ENCODE measurements around the gene CDKN2AIP. TPM values are rescaled to one million over a fixed set of nuclear protein-coding genes. Genes with fewer than 3 reads are reported as not detected.
"Not testable (repeated sequence)": the region's sequence is repeated elsewhere in the genome, so short reads cannot be mapped to it uniquely, and the experiment has no call there.

Gene CDKN2AIP
- total and polyA plus RNA-seq, 4 donors = 17.1 to 27.5 (median 21.2) TPM

DNA sequence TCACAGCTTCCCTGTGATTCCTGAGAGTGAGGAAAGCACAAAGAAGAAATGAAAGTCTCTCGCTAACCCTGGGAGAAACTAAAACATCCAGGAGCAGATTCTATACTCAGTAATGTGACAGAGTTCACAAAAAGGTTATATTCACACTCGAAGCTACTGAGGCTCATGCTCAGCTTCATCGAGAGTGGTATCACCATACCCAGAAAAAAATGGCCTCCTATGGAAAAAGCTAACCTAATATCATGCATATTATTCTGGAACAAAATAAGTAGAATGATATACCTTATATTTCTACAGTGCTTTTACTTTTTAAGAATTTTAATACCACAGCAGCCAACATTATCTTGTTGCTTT lies 13.5 kb upstream of the CDKN2AIP start:
- Histone ChIP-seq H3K9me3 (ENCODE audit: control insufficient read depth, insufficient read depth, low read length) (no peaks in the 10 kb centered on the region), H3K4me3 (ENCODE audit: low read depth, low read length) (no peak overlapping the region), H3K36me3 (ENCODE audit: control insufficient read depth, insufficient read depth, low read length) (no peaks in the 10 kb centered on the region), H3K4me1 (ENCODE audit: control insufficient read depth, insufficient read depth, low read length) (peaks cover 4% of the 10 kb centered on the region), H3K27me3 (ENCODE audit: control insufficient read depth, insufficient read depth, low read length) (no peaks in the 10 kb centered on the region), H3K27ac (ENCODE audit: low read depth, low read length) (peak overlapping the region; percentile 35)
- peak in 1 of 6 donors; percentile 9 for DNase-seq (ENCODE audit: low read depth in 4 of 6, low spot score in 6 of 6)
- 33% methylated on average over 1 of the region's 3 CpGs for WGBS (ENCODE audit: insufficient coverage)

DNA sequence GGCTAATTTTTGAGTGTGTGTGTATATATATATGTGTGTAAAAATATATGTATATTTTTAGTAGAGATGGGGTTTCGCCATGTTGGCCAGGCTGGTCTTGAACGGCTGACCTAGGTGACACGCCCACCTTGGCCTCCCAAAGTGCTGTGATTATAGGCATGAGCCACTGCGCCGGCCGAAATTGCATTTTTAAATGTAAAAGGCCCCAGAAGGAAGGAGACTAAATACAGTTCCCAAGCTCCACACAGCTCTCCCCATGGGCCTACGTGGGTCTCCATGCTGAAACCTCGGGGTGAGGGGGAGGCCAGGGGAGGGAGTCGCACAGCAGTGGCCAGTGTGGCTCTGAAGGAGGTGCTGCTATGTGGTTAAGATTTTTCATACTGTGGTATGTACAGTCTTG lies 12.8 kb upstream of the CDKN2AIP start:
- DNase-seq (ENCODE audit: low read depth in 4 of 6, low spot score in 6 of 6) = no peak
- WGBS (ENCODE audit: insufficient coverage) = 93% methylated on average over 6 of the region's 9 CpGs

DNA sequence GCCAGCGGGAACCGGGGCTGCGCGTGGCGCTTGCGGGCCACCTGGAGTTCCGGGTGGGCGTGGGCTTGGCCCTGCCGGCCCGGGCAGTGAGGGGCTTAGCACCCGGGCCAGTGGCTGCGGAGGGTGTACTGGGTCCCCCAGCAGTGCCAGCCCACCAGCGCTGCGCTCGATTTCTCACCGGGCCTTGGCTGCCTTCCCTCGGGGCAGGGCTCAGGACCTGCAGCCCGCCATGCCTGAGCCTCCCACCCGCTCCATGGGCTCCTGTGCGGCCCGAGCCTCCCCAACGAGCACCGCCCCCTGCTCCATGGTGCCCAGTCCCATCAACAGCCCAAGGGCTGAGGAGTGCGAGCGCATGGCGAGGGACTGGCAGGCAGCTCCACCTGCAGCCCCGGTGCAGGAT lies 11.3 kb upstream of the CDKN2AIP start:
- not testable (repeated sequence) for H3K4me1 ChIP-seq (ENCODE audit: control insufficient read depth, insufficient read depth, low read length); H3K27me3 ChIP-seq (ENCODE audit: control insufficient read depth, insufficient read depth, low read length); H3K9me3 ChIP-seq (ENCODE audit: control insufficient read depth, insufficient read depth, low read length); H3K4me3 ChIP-seq (ENCODE audit: low read depth, low read length); H3K36me3 ChIP-seq (ENCODE audit: control insufficient read depth, insufficient read depth, low read length); DNase-seq (ENCODE audit: low read depth in 4 of 6, low spot score in 6 of 6); H3K27ac ChIP-seq (ENCODE audit: low read depth, low read length)
- WGBS (ENCODE audit: insufficient coverage) = 82% methylated on average over 22 of the region's 27 CpGs

More for the DNA sequence above, 12.8 kb upstream of the CDKN2AIP start:
- H3K9me3 ChIP-seq (ENCODE audit: control insufficient read depth, insufficient read depth, low read length) = no peaks in the 10 kb centered on the region
- no peaks in the 10 kb centered on the region for H3K27me3 ChIP-seq (ENCODE audit: control insufficient read depth, insufficient read depth, low read length)
- no peak overlapping the region for H3K27ac ChIP-seq (ENCODE audit: low read depth, low read length)
- H3K4me1 ChIP-seq (ENCODE audit: control insufficient read depth, insufficient read depth, low read length) = peaks cover 4% of the 10 kb centered on the region
- no peaks in the 10 kb centered on the region for H3K36me3 ChIP-seq (ENCODE audit: control insufficient read depth, insufficient read depth, low read length)
- no peak overlapping the region for H3K4me3 ChIP-seq (ENCODE audit: low read depth, low read length)

- Histone ChIP-seq H3K27ac (ENCODE audit: low read depth, low read length) (no peak overlapping the region), H3K36me3 (ENCODE audit: control insufficient read depth, insufficient read depth, low read length) (no peaks in the 10 kb centered on the region), H3K9me3 (ENCODE audit: control insufficient read depth, insufficient read depth, low read length) (no peaks in the 10 kb centered on the region), H3K4me3 (ENCODE audit: low read depth, low read length) (no peak overlapping the region), H3K4me1 (ENCODE audit: control insufficient read depth, insufficient read depth, low read length) (peaks cover 4% of the 10 kb centered on the region), H3K27me3 (ENCODE audit: control insufficient read depth, insufficient read depth, low read length) (no peaks in the 10 kb centered on the region)
- no peak for DNase-seq (ENCODE audit: low read depth in 4 of 6, low spot score in 6 of 6)
- 92% methylated on average over 12 of the region's 15 CpGs for WGBS (ENCODE audit: insufficient coverage)
These were observed 10.2 kb upstream of the CDKN2AIP start for GRCh38 chr4:183434264-183434663.

- H3K27me3 ChIP-seq (ENCODE audit: control insufficient read depth, insufficient read depth, low read length) = no peaks in the 10 kb centered on the region
- no peak overlapping the region for H3K27ac ChIP-seq (ENCODE audit: low read depth, low read length)
- peaks cover 4% of the 10 kb centered on the region for H3K4me1 ChIP-seq (ENCODE audit: control insufficient read depth, insufficient read depth, low read length)
- peak in 2 of 6 donors; percentile 7 to 80 for DNase-seq (ENCODE audit: low read depth in 4 of 6, low spot score in 6 of 6)
- H3K9me3 ChIP-seq (ENCODE audit: control insufficient read depth, insufficient read depth, low read length) = no peaks in the 10 kb centered on the region
- WGBS (ENCODE audit: insufficient coverage) = no CpG with 5 or more reads among the region's 5 CpGs
- no peaks in the 10 kb centered on the region for H3K36me3 ChIP-seq (ENCODE audit: control insufficient read depth, insufficient read depth, low read length)
- no peak overlapping the region for H3K4me3 ChIP-seq (ENCODE audit: low read depth, low read length)
These were observed 9.7 kb upstream of the CDKN2AIP start for GRCh38 chr4:183434666-183435190.

DNA sequence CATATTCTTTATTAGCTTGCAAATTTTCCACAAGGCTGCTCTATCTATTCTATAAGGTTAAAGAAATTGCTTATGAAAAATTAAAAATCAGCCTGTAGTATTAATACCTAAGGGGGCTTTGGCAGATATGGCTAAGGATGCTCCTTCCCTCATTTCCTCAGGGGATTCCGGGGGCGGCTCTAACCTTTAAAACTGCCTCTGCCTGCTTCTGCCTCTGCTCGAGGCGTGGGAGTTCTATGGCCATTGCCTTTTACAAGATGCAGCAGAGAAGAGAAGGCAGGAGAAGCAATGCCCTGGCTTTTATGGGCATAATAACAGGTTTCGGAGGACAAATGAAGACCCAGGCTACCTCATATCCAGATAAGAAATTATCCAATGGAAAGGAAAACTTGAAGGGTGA lies 8.6 kb upstream of the CDKN2AIP start:
- WGBS (ENCODE audit: insufficient coverage) = 67% methylated on average over 1 of the region's 5 CpGs

GRCh38 chr4:183436417-183436816 lies 8.0 kb upstream of the CDKN2AIP start:
- no peaks in the 10 kb centered on the region for H3K4me1 ChIP-seq (ENCODE audit: control insufficient read depth, insufficient read depth, low read length)
- H3K4me3 ChIP-seq (ENCODE audit: low read depth, low read length) = no peak overlapping the region
- DNase-seq (ENCODE audit: low read depth in 4 of 6, low spot score in 6 of 6) = no peak
- H3K36me3 ChIP-seq (ENCODE audit: control insufficient read depth, insufficient read depth, low read length) = no peaks in the 10 kb centered on the region
- no peaks in the 10 kb centered on the region for H3K9me3 ChIP-seq (ENCODE audit: control insufficient read depth, insufficient read depth, low read length)
- 72% methylated on average over 6 of the region's 6 CpGs for WGBS (ENCODE audit: insufficient coverage)
- no peak overlapping the region for H3K27ac ChIP-seq (ENCODE audit: low read depth, low read length)
- H3K27me3 ChIP-seq (ENCODE audit: control insufficient read depth, insufficient read depth, low read length) = no peaks in the 10 kb centered on the region

More for the DNA sequence above, 8.6 kb upstream of the CDKN2AIP start:
- Histone ChIP-seq H3K4me1 (ENCODE audit: control insufficient read depth, insufficient read depth, low read length) (no peaks in the 10 kb centered on the region), H3K36me3 (ENCODE audit: control insufficient read depth, insufficient read depth, low read length) (no peaks in the 10 kb centered on the region), H3K9me3 (ENCODE audit: control insufficient read depth, insufficient read depth, low read length) (no peaks in the 10 kb centered on the region), H3K27ac (ENCODE audit: low read depth, low read length) (no peak overlapping the region), H3K4me3 (ENCODE audit: low read depth, low read length) (no peak overlapping the region), H3K27me3 (ENCODE audit: control insufficient read depth, insufficient read depth, low read length) (no peaks in the 10 kb centered on the region)
- no peak for DNase-seq (ENCODE audit: low read depth in 4 of 6, low spot score in 6 of 6)

DNA sequence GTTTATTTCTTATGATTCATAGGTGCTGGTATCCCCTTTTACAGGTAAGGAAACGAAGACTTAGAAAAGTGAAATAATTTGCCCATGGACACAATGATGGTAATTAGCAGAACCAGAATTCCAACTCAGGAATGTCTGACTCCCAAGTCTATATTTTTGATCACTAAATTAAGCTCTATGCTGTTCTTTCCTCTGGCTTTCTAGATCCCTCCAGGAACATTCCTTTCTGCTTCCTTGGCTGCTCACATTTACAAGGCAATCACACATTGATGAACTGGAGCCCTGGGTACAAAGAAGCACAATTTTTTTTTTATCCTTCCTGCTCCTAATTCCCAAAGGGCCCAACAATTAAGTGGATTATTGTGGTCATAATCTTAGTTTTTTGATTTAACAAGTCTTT lies 7.0 kb upstream of the CDKN2AIP start:
- Histone ChIP-seq H3K4me1 (ENCODE audit: control insufficient read depth, insufficient read depth, low read length) (no peaks in the 10 kb centered on the region), H3K27me3 (ENCODE audit: control insufficient read depth, insufficient read depth, low read length) (no peaks in the 10 kb centered on the region), H3K27ac (ENCODE audit: low read depth, low read length) (no peak overlapping the region), H3K9me3 (ENCODE audit: control insufficient read depth, insufficient read depth, low read length) (no peaks in the 10 kb centered on the region), H3K36me3 (ENCODE audit: control insufficient read depth, insufficient read depth, low read length) (no peaks in the 10 kb centered on the region), H3K4me3 (ENCODE audit: low read depth, low read length) (no peak overlapping the region)
- WGBS (ENCODE audit: insufficient coverage) = no CpG with 5 or more reads among the region's 1 CpG
- DNase-seq (ENCODE audit: low read depth in 4 of 6, low spot score in 6 of 6) = no peak

GRCh38 chr4:183438458-183439113 lies 5.8 kb upstream of the CDKN2AIP start:
- H3K27me3 ChIP-seq (ENCODE audit: control insufficient read depth, insufficient read depth, low read length) = no peaks in the 10 kb centered on the region
- H3K4me1 ChIP-seq (ENCODE audit: control insufficient read depth, insufficient read depth, low read length) = peaks cover 3% of the 10 kb centered on the region
- no peak overlapping the region for H3K27ac ChIP-seq (ENCODE audit: low read depth, low read length)
- H3K9me3 ChIP-seq (ENCODE audit: control insufficient read depth, insufficient read depth, low read length) = no peaks in the 10 kb centered on the region
- no peaks in the 10 kb centered on the region for H3K36me3 ChIP-seq (ENCODE audit: control insufficient read depth, insufficient read depth, low read length)
- WGBS (ENCODE audit: insufficient coverage) = 60% methylated on average over 3 of the region's 7 CpGs
- no peak overlapping the region for H3K4me3 ChIP-seq (ENCODE audit: low read depth, low read length)
- DNase-seq (ENCODE audit: low read depth in 4 of 6, low spot score in 6 of 6) = no peak

DNA sequence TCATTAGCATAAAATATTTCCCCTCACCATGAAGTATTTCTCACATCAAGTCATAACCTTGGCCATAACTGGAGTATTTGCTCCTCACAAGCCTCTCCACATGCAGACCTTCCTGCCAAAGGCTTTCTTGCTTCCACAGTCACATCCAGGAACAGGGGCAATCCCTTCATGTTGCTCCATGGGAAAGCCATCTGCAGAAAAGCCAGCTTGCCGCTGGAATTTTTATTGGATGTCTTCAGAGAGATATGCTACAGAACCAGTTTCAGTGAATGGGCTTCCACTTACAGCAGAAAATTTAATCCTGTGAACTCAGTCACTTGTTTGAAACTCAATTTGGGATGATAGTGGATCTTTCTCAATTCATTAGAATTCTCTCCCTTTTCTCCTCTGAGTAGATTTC lies 3.2 kb upstream of the CDKN2AIP start:
- H3K4me3 ChIP-seq (ENCODE audit: low read depth, low read length) = no peak overlapping the region
- H3K4me1 ChIP-seq (ENCODE audit: control insufficient read depth, insufficient read depth, low read length) = peaks cover 3% of the 10 kb centered on the region
- no peak overlapping the region for H3K27ac ChIP-seq (ENCODE audit: low read depth, low read length)
- H3K27me3 ChIP-seq (ENCODE audit: control insufficient read depth, insufficient read depth, low read length) = no peaks in the 10 kb centered on the region
- no peaks in the 10 kb centered on the region for H3K9me3 ChIP-seq (ENCODE audit: control insufficient read depth, insufficient read depth, low read length)
- no peaks in the 10 kb centered on the region for H3K36me3 ChIP-seq (ENCODE audit: control insufficient read depth, insufficient read depth, low read length)
- DNase-seq (ENCODE audit: low read depth in 4 of 6, low spot score in 6 of 6) = peak in 1 of 6 donors; percentile 5
- WGBS (ENCODE audit: insufficient coverage) = 100% methylated on average over 1 of the region's 1 CpG
